Cerebellar cortex (tissue), 1 donor: ENCODE data around the gene POLR2A.
A peak's percentile ranks its signal among the peaks of the same experiment; 100 is the strongest.

Experiments
- DNase-seq: peaks from one replicate; pipeline ENCODE4 v3.0.0-alpha.2; 2015; ENCODE audit warnings: low spot score

POLR2A gene

GRCh38 chr17:7484067-7484918 lies at the start of gene POLR2A:
TSS of gene POLR2A (plus strand) at chr17:7484366.
- DNase-seq: peak; percentile 97

DNA sequence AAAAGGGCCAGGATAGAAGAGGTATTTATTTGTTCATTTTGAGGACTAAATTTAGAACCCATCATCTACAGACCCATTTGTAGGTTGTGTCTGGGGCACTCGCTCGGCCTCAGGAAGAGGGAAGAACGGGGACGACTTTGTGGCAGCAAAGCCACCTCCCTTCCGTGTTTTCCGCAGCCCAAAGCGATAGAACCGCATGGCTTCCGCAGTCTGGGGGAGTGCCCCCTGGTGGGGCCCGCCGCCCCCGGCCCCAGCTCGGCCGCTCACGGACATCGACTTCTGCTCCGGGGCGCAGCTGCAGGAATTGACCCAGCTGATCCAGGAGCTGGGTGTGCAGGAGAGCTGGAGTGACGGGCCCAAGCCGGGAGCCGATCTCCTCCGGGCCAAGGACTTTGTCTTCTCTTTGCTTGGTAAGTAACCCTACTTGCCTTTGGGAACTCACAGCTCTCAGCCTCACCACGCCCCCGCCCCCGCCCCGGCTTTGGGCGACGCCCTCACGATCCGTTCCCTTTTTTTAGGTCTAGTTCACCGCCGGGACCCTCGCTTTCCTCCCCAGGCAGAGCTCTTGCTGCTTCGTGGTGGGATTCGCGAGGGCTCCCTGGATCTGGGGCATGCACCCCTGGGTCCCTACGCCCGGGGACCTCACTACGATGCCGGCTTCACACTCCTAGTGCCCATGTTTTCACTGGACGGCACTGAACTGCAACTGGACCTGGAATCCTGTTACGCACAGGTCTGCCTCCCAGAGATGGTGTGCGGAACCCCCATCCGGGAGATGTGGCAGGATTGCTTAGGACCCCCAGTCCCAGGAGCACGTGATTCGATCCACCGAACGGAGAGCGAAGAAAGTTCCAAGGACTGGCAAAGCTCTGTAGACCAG lies 48.2 kb upstream of the POLR2A start:
- peak; percentile 41 for DNase-seq

- DNase-seq: peak; percentile 50
These were observed 47.4 kb upstream of the POLR2A start for GRCh38 chr17:7436556-7437368.

DNA sequence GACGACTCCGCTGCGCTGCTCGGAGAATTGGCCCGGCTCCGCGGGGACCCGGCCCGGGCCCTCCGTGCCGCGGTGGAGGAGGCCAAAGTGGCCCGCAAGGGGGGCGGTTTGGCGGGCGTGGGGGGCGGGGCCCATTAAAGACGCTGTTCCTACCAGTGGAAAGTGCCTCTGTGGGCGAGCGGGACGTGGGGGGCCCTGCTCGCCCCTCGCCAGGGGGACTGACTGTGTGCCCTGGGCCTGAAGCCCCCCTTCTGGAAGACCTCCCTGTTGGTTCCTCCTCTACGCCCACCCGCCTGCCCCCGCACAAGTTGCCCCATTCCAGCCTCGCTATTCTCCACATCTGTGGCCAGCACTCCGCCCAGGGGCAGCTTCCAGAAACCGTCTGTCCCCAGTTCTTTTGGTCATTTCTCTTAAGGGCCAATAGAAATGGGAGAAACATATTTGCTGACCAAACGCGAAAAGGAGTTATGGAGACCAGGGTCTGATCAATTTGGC lies 46.8 kb upstream of the POLR2A start:
- no peak for DNase-seq

DNA sequence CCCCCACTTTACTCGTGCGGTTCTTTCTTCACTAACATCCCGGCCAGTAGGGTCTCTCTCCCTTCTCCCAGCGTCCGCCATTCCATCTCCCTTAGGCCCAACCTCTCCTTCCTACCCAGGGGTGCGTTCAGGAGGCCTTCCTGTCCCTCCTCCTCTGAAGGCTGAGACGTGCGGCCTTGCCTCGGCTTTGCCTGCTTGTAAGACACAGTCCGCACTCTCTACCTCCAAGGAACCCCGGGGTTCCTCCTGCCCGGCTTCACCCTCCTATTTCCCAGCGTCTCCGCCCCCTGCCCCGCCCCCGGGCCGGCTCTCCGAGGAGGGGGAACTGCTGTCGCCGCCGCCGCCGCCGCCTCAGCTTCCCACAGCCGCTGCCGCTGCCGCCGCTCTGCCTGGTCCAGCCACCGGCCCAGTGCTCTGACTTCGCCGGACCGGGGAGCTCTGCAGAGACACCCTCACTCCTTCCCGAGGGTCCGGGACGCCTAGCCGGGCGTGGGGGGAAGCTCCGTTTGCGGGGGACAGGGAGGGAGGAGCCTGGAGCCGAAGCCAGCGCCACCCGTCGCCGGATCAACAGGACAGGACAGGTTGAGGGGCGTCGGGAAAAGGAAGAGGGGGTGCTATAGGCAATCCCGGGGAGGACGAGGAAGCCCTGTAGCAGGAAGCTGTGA lies 46.1 kb upstream of the POLR2A start:
- peak; percentile 52 for DNase-seq

DNA sequence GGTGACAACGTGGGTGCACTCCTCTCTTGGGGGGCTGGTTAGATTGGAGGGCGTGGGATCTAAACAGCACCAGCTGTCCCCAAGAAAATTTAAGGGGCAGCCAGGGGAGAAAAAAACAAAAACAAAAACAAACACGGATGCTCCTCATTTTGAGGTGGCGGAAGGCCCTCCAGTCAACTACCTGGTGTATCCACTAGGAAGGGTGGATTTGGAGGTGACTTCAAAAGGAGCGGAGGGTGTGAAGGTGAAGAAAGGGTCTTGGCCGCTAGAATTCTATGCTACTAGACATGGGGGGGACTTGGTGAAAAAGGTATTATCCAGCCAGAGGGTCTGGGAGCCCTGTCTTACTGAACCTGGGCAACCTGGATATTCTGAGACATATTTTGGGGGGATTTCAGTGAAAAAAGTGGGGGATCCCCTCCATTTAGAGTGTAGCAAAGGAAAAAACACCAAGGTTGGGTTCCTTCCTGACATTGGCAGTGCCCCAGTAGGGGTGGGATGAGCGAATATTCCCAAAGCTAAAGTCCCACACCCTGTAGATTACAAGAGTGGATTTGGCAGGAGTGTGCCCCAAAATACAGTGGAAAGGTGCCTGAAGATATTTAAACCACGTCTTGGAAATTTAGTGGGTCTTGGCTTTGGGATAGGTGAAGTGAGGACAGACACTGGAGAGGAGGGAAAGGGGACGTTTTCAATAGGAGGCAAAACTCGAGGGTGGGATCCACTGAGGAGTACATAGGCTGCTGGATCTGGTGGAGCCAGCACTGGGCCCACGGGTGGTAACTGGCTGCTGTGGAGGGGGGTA lies 45.3 kb upstream of the POLR2A start:
- DNase-seq: no peak

DNA sequence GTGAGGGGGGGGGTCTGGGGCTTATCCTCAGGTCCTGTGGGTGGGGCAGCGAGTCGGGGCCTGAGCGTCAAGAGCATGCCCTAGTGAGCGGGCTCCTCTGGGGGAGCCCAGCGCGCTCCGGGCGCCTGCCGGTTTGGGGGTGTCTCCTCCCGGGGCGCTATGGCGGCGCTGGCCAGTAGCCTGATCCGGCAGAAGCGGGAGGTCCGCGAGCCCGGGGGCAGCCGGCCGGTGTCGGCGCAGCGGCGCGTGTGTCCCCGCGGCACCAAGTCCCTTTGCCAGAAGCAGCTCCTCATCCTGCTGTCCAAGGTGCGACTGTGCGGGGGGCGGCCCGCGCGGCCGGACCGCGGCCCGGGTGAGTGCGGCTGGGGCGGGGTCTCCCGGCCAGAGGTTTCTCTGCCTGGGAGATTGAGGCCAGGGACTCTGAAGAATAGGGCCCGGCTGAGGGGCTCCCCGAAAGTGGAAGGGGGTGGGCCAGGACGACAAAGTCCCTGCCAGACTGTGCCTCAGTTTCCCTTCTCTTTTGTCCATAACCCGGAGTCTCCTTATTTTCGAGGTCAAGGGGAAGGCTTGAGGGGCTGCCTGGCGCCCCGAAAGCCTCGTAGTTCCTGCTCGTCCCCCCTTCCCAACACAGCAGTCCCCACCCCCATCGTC lies 44.6 kb upstream of the POLR2A start, which contains the start of gene FGF11:
FGF11 (plus strand) TSS at position 51 of the 651 bp plus-strand sequence; CDS start at position 160, 109 bp downstream.
- no peak for DNase-seq

- DNase-seq: peak; percentile 39
These were observed 43.9 kb upstream of the POLR2A start for GRCh38 chr17:7440113-7440833.

DNA sequence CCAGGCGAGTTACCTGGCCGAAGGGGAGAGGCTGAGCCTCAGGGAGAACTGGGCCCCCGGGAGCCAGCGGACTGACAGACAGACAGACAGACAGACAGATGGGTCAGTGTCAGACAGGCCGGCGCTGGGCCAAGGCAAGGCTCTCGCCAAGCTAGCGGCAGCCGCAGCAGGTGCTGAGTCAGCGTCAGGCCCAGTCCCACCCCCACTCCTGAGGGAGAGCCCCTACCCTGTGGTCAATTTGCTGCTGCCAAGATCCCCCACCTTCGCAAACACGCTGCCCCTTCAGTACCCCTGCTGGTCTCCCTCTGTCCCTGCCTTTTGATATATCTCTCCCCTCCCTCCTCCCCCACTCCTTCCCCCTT lies 43.4 kb upstream of the POLR2A start:
- DNase-seq: no peak

- no peak for DNase-seq
These were observed 42.9 kb upstream of the POLR2A start for GRCh38 chr17:7441266-7441665.

DNA sequence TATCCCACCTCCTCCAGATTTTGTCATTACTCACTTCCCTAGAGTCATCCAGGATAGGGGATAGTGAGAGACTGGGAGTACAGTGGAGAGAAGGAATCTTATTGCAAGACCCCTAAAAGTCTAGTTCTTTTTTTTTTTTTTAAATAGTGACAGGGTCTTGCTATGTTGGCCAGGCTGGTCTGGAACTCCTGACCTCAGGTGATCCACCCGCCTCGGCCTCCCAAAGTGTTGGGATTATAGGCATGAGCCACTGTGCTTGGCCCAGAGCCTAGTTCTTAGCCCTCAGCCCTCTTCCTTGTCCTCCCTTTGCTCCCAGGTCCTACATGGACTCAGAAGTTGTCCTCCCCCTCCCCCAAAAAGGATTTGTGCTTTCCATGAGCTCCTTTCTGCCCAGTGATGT lies 42.0 kb upstream of the POLR2A start:
- no peak for DNase-seq

- DNase-seq: no peak
These were observed 40.4 kb upstream of the POLR2A start for GRCh38 chr17:7443499-7444485.

- DNase-seq: no peak
These were observed 39.2 kb upstream of the POLR2A start, which contains the start of gene CHRNB1 for GRCh38 chr17:7444682-7445618. TSS of gene CHRNB1 (plus strand) at chr17:7445061. CDS start at chr17:7445128, 67 bp downstream.

DNA sequence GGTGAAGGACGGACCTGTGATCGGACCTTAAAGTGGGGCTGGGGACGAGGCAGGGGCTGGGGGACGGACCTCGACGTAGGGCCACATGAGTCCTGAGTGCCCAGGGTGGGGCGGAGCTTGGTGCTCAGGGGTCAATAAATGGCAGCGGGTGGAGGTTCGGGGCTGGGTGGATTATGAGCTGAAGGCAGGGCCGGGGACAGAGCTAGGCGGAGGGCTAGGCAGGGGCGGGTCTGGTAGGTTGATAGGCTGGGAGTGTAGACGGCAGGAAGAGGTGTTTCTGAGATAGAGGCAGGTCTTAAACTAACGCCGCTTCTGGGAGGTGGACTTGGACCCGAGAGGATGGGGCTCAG lies 38.6 kb upstream of the POLR2A start:
- DNase-seq: no peak

- no peak for DNase-seq
These were observed 35.7 kb upstream of the POLR2A start for GRCh38 chr17:7448461-7448860.

GRCh38 chr17:7459961-7460545 lies 24.1 kb upstream of the POLR2A start:
- DNase-seq: no peak
